ENCODE results near the gene RCBTB2.

The RCBTB2 gene

DNA sequence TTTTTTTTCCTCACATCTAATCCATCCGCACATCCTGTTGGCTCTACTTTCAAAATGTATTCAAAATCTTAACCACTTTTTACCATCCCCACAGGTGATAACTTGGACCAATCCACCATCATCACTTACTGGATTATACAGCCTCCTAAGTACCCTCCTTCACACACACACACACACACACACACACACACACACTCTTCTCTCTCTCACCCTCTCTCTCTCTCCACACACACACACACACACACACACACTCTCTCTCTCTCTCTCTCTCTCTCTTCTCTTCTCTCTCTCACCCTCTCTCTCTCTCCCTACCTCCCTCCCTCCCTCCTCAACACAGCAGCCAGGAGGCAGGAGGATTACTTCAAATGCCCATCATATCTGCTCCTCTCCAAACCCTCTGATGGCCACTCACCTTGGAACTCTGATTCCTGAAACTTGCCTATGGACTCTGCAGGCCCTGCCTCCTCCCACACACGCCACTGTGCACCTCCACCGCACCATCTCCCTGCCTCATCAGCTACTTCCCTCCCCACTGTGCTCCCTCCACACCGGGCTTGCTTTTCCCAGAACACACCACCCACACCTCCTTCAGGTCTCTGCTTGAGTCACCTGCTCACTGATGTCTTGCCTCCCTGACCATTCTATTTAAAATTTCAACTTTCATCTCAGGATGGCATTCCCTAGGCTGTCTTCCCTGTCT, 39.7 kb downstream of the RCBTB2 start (continued):
- peak; percentile 45; the same call in 1 of the 2 replicates for TF ChIP-seq ZNF394 (tag by site-specific recombination; IDR thresholded peaks at IDR 0.05; ENCODE audit: borderline replicate concordance)
- TF ChIP-seq ZBTB17 (tag by site-specific recombination; IDR thresholded peaks at IDR 0.05), result 0 out of 2 replicates have a peak, but pooled peaks have one; percentile 6
- TF ChIP-seq ZFHX2 (tag by site-specific recombination; conservative IDR thresholded peaks at IDR 0.05), result peak; percentile 91

DNA sequence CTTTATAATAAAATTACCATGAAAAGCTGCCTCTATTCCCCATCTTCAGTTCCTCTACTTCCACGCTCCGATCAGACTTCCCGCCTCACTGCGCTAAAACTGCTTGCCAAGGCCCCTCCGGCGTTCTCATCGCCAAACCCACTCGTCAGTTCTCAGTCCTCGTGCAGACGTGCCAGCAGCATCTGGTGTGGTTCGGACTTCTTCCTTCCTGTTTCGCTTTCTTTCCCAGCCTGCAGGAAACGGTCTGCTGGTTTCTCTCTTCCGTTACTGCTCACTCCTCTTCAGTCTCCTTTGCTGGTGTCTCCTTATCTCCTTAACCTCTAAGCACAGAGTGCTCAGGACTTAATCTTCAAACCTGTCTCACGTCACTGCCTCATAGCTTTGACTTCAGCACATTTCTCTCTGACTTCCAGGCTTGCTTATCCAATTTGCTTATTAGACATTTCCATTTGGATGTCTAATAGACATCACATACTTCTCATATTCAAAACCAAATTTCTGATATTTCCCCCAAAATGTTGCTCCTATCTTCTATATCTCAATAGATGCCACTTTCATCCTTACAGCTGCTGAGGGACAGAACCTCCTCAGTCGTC, 40.3 kb downstream of the RCBTB2 start:
- POLR2A ChIA-PET, result no interaction called here

More for the DNA sequence above, 40.3 kb downstream of the RCBTB2 start:
- Histone ChIP-seq H3K27ac (ENCODE audit: extremely low read depth, low read depth, low read length) (no peak overlapping the region), H3K36me3 (ENCODE audit: control insufficient read depth in 2 of 2, insufficient read depth in 1 of 2, low read length in 2 of 2) (no peaks in the 10 kb centered on the region), H3K4me1 (ENCODE audit: control insufficient read depth, insufficient read depth, low read length) (peaks cover 7% of the 10 kb centered on the region), H3K9me3 (ENCODE audit: control insufficient read depth, insufficient read depth, low read depth, low read length) (no peaks in the 10 kb centered on the region), H3K4me3 (ENCODE audit: low read depth, low read length) (no peak overlapping the region)
- CTCF ChIA-PET, result no interaction called here
- no peak for TF ChIP-seq ZNF629 (tag by site-specific recombination; IDR thresholded peaks at IDR 0.05)
- TF ChIP-seq ZNF121 (tag by site-specific recombination; IDR thresholded peaks at IDR 0.05), result no peak
- TF ChIP-seq ZNF37A (tag by site-specific recombination; IDR thresholded peaks at IDR 0.05), result no peak
- TF ChIP-seq ZNF274 (IDR thresholded peaks at IDR 0.05; ENCODE audit: low read length), result no peak
- no peak for TF ChIP-seq ZNF274 (tag by site-specific recombination; IDR thresholded peaks at IDR 0.05; ENCODE audit: borderline replicate concordance)
- TF ChIP-seq ZNF394 (tag by site-specific recombination; IDR thresholded peaks at IDR 0.05; ENCODE audit: borderline replicate concordance), result no peak
- no peak for TF ChIP-seq ZNF324 (tag by site-specific recombination; IDR thresholded peaks at IDR 0.05)
- TF ChIP-seq OVOL3 (tag by site-specific recombination; IDR thresholded peaks at IDR 0.05), result no peak
- TF ChIP-seq MZF1 (tag by site-specific recombination; IDR thresholded peaks at IDR 0.05; ENCODE audit: borderline replicate concordance), result no peak
- TF ChIP-seq ZXDB (tag by site-specific recombination; IDR thresholded peaks at IDR 0.05), result no peak
- TF ChIP-seq ZNF24 (tag by site-specific recombination; IDR thresholded peaks at IDR 0.05), result no peak
- no peak for TF ChIP-seq AEBP2 (tag by site-specific recombination; IDR thresholded peaks at IDR 0.05; ENCODE audit: borderline replicate concordance)
- TF ChIP-seq ZNF596 (tag by site-specific recombination; IDR thresholded peaks at IDR 0.05), result no peak
- no peak for TF ChIP-seq ZNF560 (tag by site-specific recombination; IDR thresholded peaks at IDR 0.05; ENCODE audit: borderline replicate concordance)
- no peak for TF ChIP-seq ZNF239 (tag by site-specific recombination; IDR thresholded peaks at IDR 0.05)
- TF ChIP-seq KLF16 (tag by site-specific recombination; IDR thresholded peaks at IDR 0.05), result no peak
- TF ChIP-seq ZIC2 (tag by site-specific recombination; IDR thresholded peaks at IDR 0.05), result no peak
- TF ChIP-seq, protein P1, sequence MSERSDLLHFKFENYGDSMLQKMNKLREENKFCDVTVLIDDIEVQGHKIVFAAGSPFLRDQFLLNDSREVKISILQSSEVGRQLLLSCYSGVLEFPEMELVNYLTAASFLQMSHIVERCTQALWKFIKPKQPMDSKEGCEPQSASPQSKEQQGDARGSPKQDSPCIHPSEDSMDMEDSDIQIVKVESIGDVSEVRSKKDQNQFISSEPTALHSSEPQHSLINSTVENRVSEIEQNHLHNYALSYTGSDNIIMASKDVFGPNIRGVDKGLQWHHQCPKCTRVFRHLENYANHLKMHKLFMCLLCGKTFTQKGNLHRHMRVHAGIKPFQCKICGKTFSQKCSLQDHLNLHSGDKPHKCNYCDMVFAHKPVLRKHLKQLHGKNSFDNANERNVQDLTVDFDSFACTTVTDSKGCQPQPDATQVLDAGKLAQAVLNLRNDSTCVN (tag by site-specific recombination; optimal IDR thresholded peaks at IDR 0.05), result no peak
- no peak for TF ChIP-seq ZNF791 (tag by site-specific recombination; IDR thresholded peaks at IDR 0.05)
- TF ChIP-seq ZNF202 (tag by site-specific recombination; IDR thresholded peaks at IDR 0.05; ENCODE audit: borderline replicate concordance), result no peak
- TF ChIP-seq, protein P2, sequence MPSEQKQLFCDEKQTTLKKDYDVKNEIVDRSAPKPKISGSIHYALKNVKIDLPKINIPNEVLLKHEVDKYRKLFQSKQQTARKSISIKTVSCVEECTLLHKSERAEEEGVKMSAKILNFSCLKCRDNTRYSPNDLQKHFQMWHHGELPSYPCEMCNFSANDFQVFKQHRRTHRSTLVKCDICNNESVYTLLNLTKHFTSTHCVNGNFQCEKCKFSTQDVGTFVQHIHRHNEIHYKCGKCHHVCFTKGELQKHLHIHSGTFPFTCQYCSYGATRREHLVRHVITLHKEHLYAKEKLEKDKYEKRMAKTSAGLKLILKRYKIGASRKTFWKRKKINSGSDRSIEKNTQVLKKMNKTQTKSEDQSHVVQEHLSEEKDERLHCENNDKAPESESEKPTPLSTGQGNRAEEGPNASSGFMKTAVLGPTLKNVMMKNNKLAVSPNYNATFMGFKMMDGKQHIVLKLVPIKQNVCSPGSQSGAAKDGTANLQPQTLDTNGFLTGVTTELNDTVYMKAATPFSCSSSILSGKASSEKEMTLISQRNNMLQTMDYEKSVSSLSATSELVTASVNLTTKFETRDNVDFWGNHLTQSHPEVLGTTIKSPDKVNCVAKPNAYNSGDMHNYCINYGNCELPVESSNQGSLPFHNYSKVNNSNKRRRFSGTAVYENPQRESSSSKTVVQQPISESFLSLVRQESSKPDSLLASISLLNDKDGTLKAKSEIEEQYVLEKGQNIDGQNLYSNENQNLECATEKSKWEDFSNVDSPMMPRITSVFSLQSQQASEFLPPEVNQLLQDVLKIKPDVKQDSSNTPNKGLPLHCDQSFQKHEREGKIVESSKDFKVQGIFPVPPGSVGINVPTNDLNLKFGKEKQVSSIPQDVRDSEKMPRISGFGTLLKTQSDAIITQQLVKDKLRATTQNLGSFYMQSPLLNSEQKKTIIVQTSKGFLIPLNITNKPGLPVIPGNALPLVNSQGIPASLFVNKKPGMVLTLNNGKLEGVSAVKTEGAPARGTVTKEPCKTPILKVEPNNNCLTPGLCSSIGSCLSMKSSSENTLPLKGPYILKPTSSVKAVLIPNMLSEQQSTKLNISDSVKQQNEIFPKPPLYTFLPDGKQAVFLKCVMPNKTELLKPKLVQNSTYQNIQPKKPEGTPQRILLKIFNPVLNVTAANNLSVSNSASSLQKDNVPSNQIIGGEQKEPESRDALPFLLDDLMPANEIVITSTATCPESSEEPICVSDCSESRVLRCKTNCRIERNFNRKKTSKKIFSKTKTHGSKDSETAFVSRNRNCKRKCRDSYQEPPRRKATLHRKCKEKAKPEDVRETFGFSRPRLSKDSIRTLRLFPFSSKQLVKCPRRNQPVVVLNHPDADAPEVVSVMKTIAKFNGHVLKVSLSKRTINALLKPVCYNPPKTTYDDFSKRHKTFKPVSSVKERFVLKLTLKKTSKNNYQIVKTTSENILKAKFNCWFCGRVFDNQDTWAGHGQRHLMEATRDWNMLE (tag by site-specific recombination; conservative IDR thresholded peaks at IDR 0.05; ENCODE audit: low read depth), result no peak
